DND-41 (cell line): ENCODE measurements around the gene CTNS.

Source experiments
- ATAC-seq: fragments of 200-7000 bp; cut with Tn5 transposase; 3 replicates; pipeline ENCODE4 v1.9.1; 2021; ENCODE audit warnings: low read depth; ENCODE audit not compliant: insufficient read depth
- DNase-seq: peaks from one replicate; pipeline ENCODE4 v3.0.0-alpha.2; 2020
- H2AFZ ChIP-seq: 2 replicates; pipeline ENCODE4 v1.6.0; 2012; ENCODE audit warnings: low read depth, low read length
- H3K27ac ChIP-seq: 2 replicates; pipeline ENCODE4 v1.5.1; 2012; ENCODE audit warnings: low read length, inconsistent platforms
- H3K27me3 ChIP-seq: fragments of 200-600 bp; sonication (generic); 2 replicates; pipeline ENCODE4 v1.6.0; 2012; ENCODE audit warnings: low read length, mild to moderate bottlenecking, inconsistent platforms; ENCODE audit not compliant: insufficient read depth, poor library complexity
- H3K36me3 ChIP-seq: 2 replicates; pipeline ENCODE4 v1.5.1; 2012; ENCODE audit warnings: low read length, inconsistent platforms; ENCODE audit not compliant: insufficient read depth
- H3K4me1 ChIP-seq: 2 replicates; pipeline ENCODE4 v1.5.1; 2012; ENCODE audit warnings: mild to moderate bottlenecking, low read length; ENCODE audit not compliant: insufficient read depth
- H3K4me2 ChIP-seq: 2 replicates; pipeline ENCODE4 v1.6.0; 2012; ENCODE audit warnings: mild to moderate bottlenecking, moderate library complexity, low read length, inconsistent platforms; ENCODE audit not compliant: insufficient read depth
- H3K4me3 ChIP-seq, 2 experiments: fragments of 200-600 bp in 1 of 2; shearing (Covaris generic) in 1 of 2; 2 replicates each; pipeline ENCODE4 v1.5.1; 2012 to 2016; ENCODE audit warnings: inconsistent platforms in 2 of 2, low read length in 2 of 2, mild to moderate bottlenecking in 2 of 2, low read depth in 1 of 2, moderate library complexity in 1 of 2
- H3K79me2 ChIP-seq: 2 replicates; pipeline ENCODE4 v1.6.0; 2012; ENCODE audit warnings: low read length, inconsistent platforms; ENCODE audit not compliant: insufficient read depth
- H3K9ac ChIP-seq: 2 replicates; pipeline ENCODE4 v1.6.0; 2012; ENCODE audit warnings: low read depth, mild to moderate bottlenecking, inconsistent platforms, low read length, moderate library complexity
- H3K9me3 ChIP-seq: 2 replicates; pipeline ENCODE4 v1.5.1; 2012; ENCODE audit warnings: low read length, moderate library complexity, mild to moderate bottlenecking, inconsistent platforms; ENCODE audit not compliant: insufficient read depth, severe bottlenecking
- H4K20me1 ChIP-seq: 2 replicates; pipeline ENCODE4 v1.6.0; 2012; ENCODE audit warnings: low read length; ENCODE audit not compliant: insufficient read depth
- EZH2 ChIP-seq: IDR thresholded peaks from 3 replicates; pipeline ENCODE4 v1.6.1; 2012; ENCODE audit warnings: borderline replicate concordance, low read depth, mild to moderate bottlenecking, moderate library complexity, low read length, inconsistent platforms; ENCODE audit not compliant: severe bottlenecking
- TF ChIP-seq, protein P1 (sequence below): IDR thresholded peaks from 2 replicates; pipeline ENCODE4 v1.5.1; 2012; ENCODE audit warnings: borderline replicate concordance, low read length, moderate library complexity, mild to moderate bottlenecking; ENCODE audit not compliant: poor library complexity, severe bottlenecking; ENCODE audit errors: extremely low read depth

Gene CTNS

GRCh38 chr17:3681565-3681964, 45.0 kb downstream of the CTNS start:
- Histone ChIP-seq H3K9me3 (no peaks in the 10 kb centered on the region), H2AFZ (no peak overlapping the region), H4K20me1 (no peaks in the 10 kb centered on the region; the same call in 1 of the 2 replicates), H3K27ac (no peak overlapping the region), H3K4me2 (no peak overlapping the region), H3K79me2 (no peaks in the 10 kb centered on the region), H3K4me1 (no peaks in the 10 kb centered on the region), H3K4me3 (no peak overlapping the region), H3K27me3 (no peaks in the 10 kb centered on the region), H3K9ac (no peak overlapping the region), H3K36me3 (no peaks in the 10 kb centered on the region)
- TF ChIP-seq EZH2, result no peak
- TF ChIP-seq, protein P1, sequence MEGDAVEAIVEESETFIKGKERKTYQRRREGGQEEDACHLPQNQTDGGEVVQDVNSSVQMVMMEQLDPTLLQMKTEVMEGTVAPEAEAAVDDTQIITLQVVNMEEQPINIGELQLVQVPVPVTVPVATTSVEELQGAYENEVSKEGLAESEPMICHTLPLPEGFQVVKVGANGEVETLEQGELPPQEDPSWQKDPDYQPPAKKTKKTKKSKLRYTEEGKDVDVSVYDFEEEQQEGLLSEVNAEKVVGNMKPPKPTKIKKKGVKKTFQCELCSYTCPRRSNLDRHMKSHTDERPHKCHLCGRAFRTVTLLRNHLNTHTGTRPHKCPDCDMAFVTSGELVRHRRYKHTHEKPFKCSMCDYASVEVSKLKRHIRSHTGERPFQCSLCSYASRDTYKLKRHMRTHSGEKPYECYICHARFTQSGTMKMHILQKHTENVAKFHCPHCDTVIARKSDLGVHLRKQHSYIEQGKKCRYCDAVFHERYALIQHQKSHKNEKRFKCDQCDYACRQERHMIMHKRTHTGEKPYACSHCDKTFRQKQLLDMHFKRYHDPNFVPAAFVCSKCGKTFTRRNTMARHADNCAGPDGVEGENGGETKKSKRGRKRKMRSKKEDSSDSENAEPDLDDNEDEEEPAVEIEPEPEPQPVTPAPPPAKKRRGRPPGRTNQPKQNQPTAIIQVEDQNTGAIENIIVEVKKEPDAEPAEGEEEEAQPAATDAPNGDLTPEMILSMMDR, result no peak
- no peak for ATAC-seq
- DNase-seq, result no peak

- Histone ChIP-seq H3K79me2 (no peaks in the 10 kb centered on the region), H3K9ac (no peak overlapping the region), H2AFZ (no peak overlapping the region), H4K20me1 (no peaks in the 10 kb centered on the region; the same call in 1 of the 2 replicates), H3K36me3 (no peaks in the 10 kb centered on the region), H3K27me3 (no peaks in the 10 kb centered on the region), H3K4me1 (no peaks in the 10 kb centered on the region), H3K4me3 (no peak overlapping the region), H3K4me2 (no peak overlapping the region), H3K27ac (no peak overlapping the region), H3K9me3 (no peaks in the 10 kb centered on the region)
- ATAC-seq (no peak), DNase-seq (no peak)
- TF ChIP-seq EZH2, result no peak
- TF ChIP-seq, protein P1, result no peak
Measured at GRCh38 chr17:3682033-3682432, 45.5 kb downstream of the CTNS start.

DNA sequence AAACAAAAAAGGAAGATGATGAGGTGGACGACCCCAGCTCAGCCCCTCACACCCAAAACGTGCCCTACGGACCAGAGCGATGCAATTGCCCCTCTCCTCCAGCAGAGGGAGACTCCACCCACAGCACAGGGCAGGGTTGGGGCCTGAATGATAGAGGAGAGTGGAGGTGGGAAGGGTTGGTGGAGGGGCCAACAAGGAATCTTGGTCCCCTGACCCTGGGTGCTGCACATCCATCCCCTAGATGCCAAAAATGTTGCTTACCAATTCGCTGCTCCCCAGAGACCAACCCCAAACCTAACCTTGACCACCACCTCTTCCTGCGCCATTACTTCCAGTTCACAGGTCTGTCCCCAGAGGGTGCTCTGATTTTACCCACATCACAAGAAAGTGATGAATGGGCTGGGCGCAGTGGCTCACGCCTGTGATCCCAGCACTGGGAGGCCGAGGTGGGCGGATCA, 46.5 kb downstream of the CTNS start:
- ATAC-seq, result peak; percentile 92

More for the DNA sequence above, 46.5 kb downstream of the CTNS start:
- H3K27ac ChIP-seq, result no peak overlapping the region
- TF ChIP-seq, protein P1, result peak; percentile 95
- no peak for TF ChIP-seq EZH2
- peak; percentile 67 for DNase-seq
- no peaks in the 10 kb centered on the region for H3K9me3 ChIP-seq
- no peaks in the 10 kb centered on the region for H3K36me3 ChIP-seq
- no peaks in the 10 kb centered on the region for H3K4me1 ChIP-seq
- H3K4me3 ChIP-seq, result no peak overlapping the region
- H3K4me2 ChIP-seq, result no peak overlapping the region
- H3K27me3 ChIP-seq, result no peaks in the 10 kb centered on the region
- no peaks in the 10 kb centered on the region; the same call in 1 of the 2 replicates for H4K20me1 ChIP-seq
- H3K79me2 ChIP-seq, result no peaks in the 10 kb centered on the region
- H2AFZ ChIP-seq, result no peak overlapping the region
- H3K9ac ChIP-seq, result no peak overlapping the region
